ENCODE data around the gene CADM2. TPM values are rescaled to one million over a fixed set of nuclear protein-coding genes. Genes with fewer than 3 reads are reported as not detected.
A peak's percentile ranks its signal among the peaks of the same experiment; 100 is the strongest.

Gene CADM2
- total RNA-seq, 1 experiment from 2014 or later: not detected

- in situ Hi-C loops (cut with HindIII; ENCODE audit: low pct_unique_long_range_greater_than_20kb, low sequenced_read_pairs): no loop called here
- DNase-seq (ENCODE audit: low read depth): peak; percentile 30
Observed at GRCh38 chr3:85360742-85361387, 402.1 kb downstream of the CADM2 start.

- DNase-seq (ENCODE audit: low read depth): no peak
- in situ Hi-C loops (cut with HindIII; ENCODE audit: low pct_unique_long_range_greater_than_20kb, low sequenced_read_pairs): no loop called here
Observed at GRCh38 chr3:85364296-85364909, 405.6 kb downstream of the CADM2 start.

GRCh38 chr3:85370341-85370740, 411.6 kb downstream of the CADM2 start:
- in situ Hi-C loops (cut with HindIII; ENCODE audit: low pct_unique_long_range_greater_than_20kb, low sequenced_read_pairs): no loop called here
- no peak for DNase-seq (ENCODE audit: low read depth)

GRCh38 chr3:85376131-85376530, 417.3 kb downstream of the CADM2 start:
- no peak for DNase-seq (ENCODE audit: low read depth)

GRCh38 chr3:85377115-85377514, 418.3 kb downstream of the CADM2 start:
- in situ Hi-C loops (cut with HindIII; ENCODE audit: low pct_unique_long_range_greater_than_20kb, low sequenced_read_pairs): no loop called here

More at GRCh38 chr3:85376131-85376530, 417.3 kb downstream of the CADM2 start:
- in situ Hi-C loops (cut with HindIII; ENCODE audit: low pct_unique_long_range_greater_than_20kb, low sequenced_read_pairs): no loop called here

GRCh38 chr3:85384372-85384771, 425.6 kb downstream of the CADM2 start:
- no peak for DNase-seq (ENCODE audit: low read depth)
- in situ Hi-C loops (cut with HindIII; ENCODE audit: low pct_unique_long_range_greater_than_20kb, low sequenced_read_pairs): no loop called here

More at GRCh38 chr3:85377115-85377514, 418.3 kb downstream of the CADM2 start:
- DNase-seq (ENCODE audit: low read depth): no peak

GRCh38 chr3:85387913-85388505, 429.2 kb downstream of the CADM2 start:
- in situ Hi-C loops (cut with HindIII; ENCODE audit: low pct_unique_long_range_greater_than_20kb, low sequenced_read_pairs): no loop called here

GRCh38 chr3:85394424-85394823, 435.6 kb downstream of the CADM2 start:
- DNase-seq (ENCODE audit: low read depth): no peak
- in situ Hi-C loops (cut with HindIII; ENCODE audit: low pct_unique_long_range_greater_than_20kb, low sequenced_read_pairs): no loop called here

More at GRCh38 chr3:85387913-85388505, 429.2 kb downstream of the CADM2 start:
- DNase-seq (ENCODE audit: low read depth): no peak

- no peak for DNase-seq (ENCODE audit: low read depth)
- in situ Hi-C loops (cut with HindIII; ENCODE audit: low pct_unique_long_range_greater_than_20kb, low sequenced_read_pairs): no loop called here
Observed at GRCh38 chr3:85397434-85397833, 438.6 kb downstream of the CADM2 start.

- in situ Hi-C loops (cut with HindIII; ENCODE audit: low pct_unique_long_range_greater_than_20kb, low sequenced_read_pairs): no loop called here
Observed at GRCh38 chr3:85426121-85426520, 467.3 kb downstream of the CADM2 start.

GRCh38 chr3:85427467-85427866, 468.7 kb downstream of the CADM2 start:
- no peak for DNase-seq (ENCODE audit: low read depth)
- in situ Hi-C loops (cut with HindIII; ENCODE audit: low pct_unique_long_range_greater_than_20kb, low sequenced_read_pairs): no loop called here

More at GRCh38 chr3:85426121-85426520, 467.3 kb downstream of the CADM2 start:
- DNase-seq (ENCODE audit: low read depth): no peak

- in situ Hi-C loops (cut with HindIII; ENCODE audit: low pct_unique_long_range_greater_than_20kb, low sequenced_read_pairs): no loop called here
Observed at GRCh38 chr3:85432081-85432480, 473.3 kb downstream of the CADM2 start.

GRCh38 chr3:85433319-85433718, 474.5 kb downstream of the CADM2 start:
- no peak for DNase-seq (ENCODE audit: low read depth)
- in situ Hi-C loops (cut with HindIII; ENCODE audit: low pct_unique_long_range_greater_than_20kb, low sequenced_read_pairs): no loop called here

More at GRCh38 chr3:85432081-85432480, 473.3 kb downstream of the CADM2 start:
- DNase-seq (ENCODE audit: low read depth): no peak

GRCh38 chr3:85455561-85456200, 496.9 kb downstream of the CADM2 start:
- no peak for DNase-seq (ENCODE audit: low read depth)
- in situ Hi-C loops (cut with HindIII; ENCODE audit: low pct_unique_long_range_greater_than_20kb, low sequenced_read_pairs): no loop called here

- in situ Hi-C loops (cut with HindIII; ENCODE audit: low pct_unique_long_range_greater_than_20kb, low sequenced_read_pairs): no loop called here
- DNase-seq (ENCODE audit: low read depth): no peak
Observed at GRCh38 chr3:85474241-85474640, 515.5 kb downstream of the CADM2 start.

- no peak for DNase-seq (ENCODE audit: low read depth)
- in situ Hi-C loops (cut with HindIII; ENCODE audit: low pct_unique_long_range_greater_than_20kb, low sequenced_read_pairs): no loop called here
Observed at GRCh38 chr3:85475346-85475745, 516.6 kb downstream of the CADM2 start.

- no peak for DNase-seq (ENCODE audit: low read depth)
- in situ Hi-C loops (cut with HindIII; ENCODE audit: low pct_unique_long_range_greater_than_20kb, low sequenced_read_pairs): no loop called here
Observed at GRCh38 chr3:85476891-85477495, 518.2 kb downstream of the CADM2 start.

GRCh38 chr3:85481411-85482212, 522.8 kb downstream of the CADM2 start:
- in situ Hi-C loops (cut with HindIII; ENCODE audit: low pct_unique_long_range_greater_than_20kb, low sequenced_read_pairs): no loop called here
- no peak for DNase-seq (ENCODE audit: low read depth)
